Measurements from ENCODE around the gene GTF3A.
"Not testable (repeated sequence)": the region's sequence is repeated elsewhere in the genome, so short reads cannot be mapped to it uniquely, and the experiment has no call there.

Gene GTF3A

DNA sequence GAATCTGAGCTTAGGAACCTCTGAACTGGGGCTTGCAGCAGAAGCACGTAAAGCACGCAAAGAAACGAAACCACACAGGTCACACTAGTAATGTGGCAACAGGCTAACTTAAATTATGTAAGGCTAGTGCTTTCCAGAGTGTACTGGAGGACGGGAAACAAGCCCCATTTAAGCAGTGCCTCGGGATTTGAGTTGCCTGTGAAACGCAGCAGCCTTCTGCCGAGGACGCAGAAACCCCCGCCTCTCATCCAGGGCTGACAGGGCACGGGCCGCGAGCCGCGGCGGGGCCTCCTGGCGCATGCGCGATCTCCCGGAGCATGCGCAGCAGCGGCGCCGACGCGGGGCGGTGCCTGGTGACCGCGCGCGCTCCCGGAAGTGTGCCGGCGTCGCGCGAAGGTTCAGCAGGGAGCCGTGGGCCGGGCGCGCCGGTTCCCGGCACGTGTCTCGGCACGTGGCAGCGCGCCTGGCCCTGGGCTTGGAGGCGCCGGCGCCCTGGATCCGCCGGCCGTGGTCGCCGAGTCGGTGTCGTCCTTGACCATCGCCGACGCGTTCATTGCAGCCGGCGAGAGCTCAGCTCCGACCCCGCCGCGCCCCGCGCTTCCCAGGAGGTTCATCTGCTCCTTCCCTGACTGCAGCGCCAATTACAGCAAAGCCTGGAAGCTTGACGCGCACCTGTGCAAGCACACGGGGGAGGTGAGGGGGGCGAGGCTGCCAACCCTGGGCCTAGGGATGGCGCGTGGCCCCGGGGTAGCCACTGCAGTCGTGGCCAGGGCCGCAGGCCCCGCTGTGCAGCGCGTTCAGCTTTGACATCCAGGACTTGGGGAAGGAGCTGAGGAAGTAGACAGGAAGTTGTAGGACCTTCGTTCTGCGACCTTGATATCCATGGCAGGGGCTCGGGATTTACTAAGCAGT is at the start of gene GTF3A:
TSS of gene GTF3A (plus strand) at position 374 of the 912 bp plus-strand sequence.
- DNase-seq (ENCODE audit: low read depth in 2 of 2, low spot score in 1 of 2): peak; percentile 64 to 68

DNA sequence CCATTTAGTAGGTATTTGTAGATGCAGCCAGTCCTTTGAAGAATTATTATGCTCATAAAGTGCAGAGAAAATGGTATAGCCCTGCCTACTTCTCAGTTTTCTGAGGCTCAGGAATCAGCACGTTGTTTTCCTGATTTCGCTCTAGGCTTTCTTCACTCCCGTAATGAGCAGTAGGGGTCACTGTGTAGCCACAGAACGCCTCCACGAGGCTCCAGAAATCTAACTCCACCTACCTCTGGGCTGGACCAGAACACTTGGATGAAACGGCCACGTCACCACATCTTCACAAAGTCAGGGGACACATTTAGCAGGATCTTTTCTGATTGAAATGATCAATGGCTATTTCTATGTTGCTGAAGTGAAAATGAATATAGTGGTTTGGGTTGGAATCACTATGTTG is 49.8 kb upstream of the GTF3A start:
- DNase-seq (ENCODE audit: low read depth in 2 of 2, low spot score in 1 of 2): peak in 1 of 2 donors; percentile 29

DNA sequence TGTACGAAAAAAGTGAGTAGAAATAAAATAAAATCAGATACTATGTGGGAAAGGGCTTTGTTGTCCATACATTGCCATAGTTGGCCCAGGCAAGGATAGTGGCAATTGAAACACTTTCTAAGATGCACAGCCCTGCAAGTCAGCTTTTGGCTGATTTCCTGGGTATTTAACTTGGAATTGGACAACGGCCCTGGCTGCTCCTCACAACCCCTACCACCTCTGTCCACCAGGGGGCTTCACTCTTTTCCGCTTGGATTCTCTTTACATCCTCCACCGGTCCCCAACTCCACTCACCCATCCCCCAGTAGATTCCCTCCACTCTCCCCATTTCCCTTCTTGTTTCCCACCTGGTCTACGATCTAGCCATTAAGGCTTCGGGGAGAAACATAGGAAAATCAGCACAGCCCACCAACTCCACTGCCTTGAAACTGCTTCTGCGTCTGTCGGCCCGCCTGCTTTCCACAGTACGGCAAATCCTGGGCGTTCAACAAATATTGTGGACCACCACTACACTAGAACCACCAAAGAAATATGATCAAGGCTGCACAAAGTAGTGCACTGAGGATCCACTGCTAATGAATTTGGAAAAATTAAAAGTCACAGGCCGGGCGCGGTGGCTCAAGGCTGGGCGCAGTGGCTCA is 48.6 kb upstream of the GTF3A start:
- peak; percentile 7 to 24 for DNase-seq (ENCODE audit: low read depth in 2 of 2, low spot score in 1 of 2)

DNA sequence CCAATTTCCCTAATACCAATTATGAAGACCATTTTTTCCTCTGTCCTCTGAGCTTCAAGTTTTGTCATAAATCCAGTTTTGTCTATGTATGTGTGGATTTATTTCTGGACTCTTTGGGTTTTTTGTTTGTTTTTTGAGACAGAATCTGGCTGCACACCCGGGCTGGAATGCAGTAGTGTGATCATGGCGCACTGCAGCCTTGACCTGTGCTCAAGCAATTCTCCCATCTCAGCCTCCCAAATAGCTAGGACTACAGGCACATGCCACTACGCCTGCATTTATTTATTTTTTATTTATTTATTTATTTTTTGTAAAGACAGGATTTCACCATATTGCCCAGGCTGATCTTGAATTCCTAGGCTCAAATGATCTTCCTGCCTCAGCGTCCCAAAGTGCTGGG is 45.3 kb upstream of the GTF3A start:
- no peak for DNase-seq (ENCODE audit: low read depth in 2 of 2, low spot score in 1 of 2)

DNA sequence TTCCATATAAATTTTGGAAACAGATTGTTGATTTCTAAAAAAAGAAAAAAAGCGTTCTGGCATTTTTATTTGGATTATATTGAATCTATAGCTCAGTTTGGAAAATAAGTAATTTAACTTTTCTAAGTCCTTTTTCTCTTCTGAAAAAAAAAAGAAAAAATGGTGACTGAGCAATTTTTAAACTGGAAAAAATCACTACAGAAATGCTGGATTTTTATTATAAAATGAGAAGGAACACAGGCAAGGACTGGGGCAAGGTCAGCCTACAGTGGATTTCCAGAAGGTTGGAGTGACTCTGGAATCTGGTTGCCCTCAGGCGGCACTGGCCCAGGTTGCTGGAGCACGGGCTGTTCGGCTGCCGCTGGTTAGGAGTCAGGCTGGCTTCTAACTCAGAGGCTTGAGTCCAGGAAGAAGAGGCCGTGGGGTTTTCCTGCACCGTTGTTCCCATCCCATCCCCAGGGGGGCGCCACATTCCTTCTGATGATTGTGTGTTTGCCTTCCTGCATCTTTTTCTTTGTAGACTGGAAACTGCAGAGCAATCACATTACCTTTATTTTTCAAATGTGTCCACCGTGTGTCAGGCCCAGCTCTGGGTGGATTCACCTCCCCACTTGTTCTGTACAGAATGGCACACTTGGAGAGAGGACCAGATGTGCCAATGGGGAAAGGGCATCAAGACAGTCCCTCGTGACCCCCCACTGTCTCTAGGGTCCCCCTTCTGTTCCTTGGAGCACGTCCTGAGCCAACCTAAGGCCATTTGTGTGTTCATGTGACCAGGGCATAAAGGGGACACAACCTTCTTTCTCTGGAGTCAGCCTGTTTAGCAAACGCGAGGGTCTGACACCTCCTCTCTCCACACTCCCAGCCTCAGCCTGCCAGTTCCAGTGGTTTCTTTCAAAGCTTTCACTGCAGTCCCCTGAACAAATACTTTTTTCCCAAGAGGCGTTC is 44.5 kb upstream of the GTF3A start:
- DNase-seq (ENCODE audit: low read depth in 2 of 2, low spot score in 1 of 2): peak in 1 of 2 donors; percentile 24

DNA sequence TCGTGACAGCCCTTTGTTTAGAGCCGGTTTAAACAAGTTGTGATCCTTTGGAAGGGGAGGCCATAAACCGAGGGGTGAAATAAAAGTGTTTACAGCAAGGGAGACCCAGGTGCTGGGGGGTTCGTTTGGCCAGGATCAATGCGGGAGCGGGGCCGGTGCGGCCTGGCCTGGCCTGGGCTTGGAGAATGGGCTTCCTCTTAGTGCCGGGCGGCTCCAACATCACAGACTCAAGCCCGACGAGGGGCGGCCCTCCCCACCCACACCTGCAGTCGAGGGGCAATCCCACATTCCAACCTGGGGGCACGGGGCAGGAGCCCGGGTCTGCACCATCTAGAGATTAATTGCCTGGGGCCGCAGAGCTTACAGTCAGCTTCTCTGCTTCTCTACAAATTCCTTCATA is 42.8 kb upstream of the GTF3A start:
- DNase-seq (ENCODE audit: low read depth in 2 of 2, low spot score in 1 of 2): no peak

DNA sequence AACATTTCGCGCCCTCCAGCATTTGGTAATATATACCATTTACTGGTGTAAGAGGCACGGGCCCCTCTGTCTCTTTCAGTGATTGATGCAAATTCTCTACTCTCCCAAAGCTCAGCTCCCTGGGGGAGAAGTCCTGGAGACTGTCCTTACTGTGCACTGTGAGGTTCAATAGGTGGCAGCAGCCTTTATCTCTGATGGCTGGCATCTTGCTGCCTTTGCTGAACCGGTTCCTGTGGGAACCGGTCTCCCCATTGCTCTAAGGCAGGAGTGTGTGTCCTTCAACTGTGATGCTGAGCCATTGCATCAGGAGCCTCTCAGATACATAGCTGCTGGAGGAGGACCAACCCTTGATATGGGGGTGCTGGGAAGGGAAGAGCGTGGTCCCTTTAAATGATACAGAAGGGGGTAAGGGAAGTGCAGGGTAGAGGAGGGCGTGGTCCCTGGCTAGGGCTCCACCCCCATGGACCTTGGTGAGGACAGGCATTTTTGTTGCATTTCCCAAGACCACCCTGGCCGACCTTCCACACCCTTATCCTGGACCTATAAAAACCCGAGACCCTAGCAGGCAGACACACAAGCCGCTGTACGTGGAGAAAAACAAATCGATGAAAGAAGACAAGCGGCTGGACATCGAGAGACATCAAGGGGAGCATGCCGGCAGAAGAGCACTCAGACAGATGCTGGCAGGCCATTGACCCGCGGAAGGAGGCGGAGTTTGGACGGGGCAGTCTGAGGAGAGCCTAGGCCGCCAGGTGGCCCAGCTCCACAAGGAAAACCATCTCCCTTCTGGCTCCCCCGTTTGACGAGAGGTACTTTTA is 41.1 kb upstream of the GTF3A start:
- no peak for DNase-seq (ENCODE audit: low read depth in 2 of 2, low spot score in 1 of 2)

DNA sequence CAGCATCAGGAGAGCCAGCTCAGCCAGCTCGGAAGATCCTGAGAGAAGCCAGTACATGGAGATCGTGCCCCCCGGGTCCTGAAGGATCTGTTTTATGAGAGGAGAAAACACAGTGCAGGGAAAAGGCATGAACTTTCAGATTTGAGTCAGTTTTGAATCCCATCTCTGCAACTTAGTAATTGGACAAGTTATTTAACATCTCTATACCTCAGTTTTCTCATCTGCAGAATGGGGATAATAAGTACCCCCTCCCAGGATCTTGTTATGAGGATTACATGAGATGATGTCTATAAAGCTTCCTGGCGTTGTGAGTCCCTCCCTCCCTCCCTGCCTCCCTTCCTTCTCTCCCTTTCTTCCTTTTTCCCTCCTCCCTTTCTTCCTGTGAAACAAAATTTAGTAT is 40.1 kb upstream of the GTF3A start:
- DNase-seq (ENCODE audit: low read depth in 2 of 2, low spot score in 1 of 2): no peak

DNA sequence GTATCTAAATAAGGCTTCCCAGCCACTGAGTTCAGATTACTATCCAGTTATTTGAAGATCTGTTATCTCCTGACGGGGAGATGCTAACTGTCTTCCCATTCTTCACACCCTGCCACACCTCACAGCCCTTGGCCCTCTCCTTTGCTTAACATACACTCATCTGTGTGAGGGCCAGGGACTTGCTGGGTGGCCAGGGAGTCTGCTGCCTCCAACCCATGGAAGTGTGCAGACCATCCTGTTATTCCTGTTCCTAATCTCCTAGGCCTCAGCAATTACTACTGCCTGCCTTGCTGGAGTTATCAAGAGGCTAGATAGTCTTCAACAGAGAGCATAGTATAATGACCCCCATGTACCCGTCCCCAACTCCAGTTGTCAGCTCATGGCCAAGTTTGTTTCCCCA is 36.2 kb upstream of the GTF3A start:
- no peak for DNase-seq (ENCODE audit: low read depth in 2 of 2, low spot score in 1 of 2)

DNA sequence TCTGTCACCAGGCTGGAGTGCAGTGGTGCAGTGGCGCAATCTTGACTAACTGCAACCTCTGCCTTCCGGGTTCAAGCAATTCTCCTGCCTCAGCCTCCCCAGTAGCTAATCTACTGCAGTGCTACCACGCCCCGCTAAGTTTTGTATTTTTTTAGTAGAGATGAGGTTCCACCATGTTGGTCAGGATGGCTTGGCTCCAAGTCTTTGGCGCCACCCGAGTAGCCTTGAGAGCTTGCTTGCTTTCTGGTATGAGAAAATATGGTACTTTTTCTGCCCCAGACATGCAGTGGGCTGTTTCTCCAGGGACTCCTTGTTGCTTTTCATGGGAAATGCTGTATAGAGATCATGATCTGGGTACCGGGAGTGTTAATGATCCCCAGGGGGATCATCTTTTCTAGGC is 34.5 kb upstream of the GTF3A start:
- DNase-seq (ENCODE audit: low read depth in 2 of 2, low spot score in 1 of 2): no peak

DNA sequence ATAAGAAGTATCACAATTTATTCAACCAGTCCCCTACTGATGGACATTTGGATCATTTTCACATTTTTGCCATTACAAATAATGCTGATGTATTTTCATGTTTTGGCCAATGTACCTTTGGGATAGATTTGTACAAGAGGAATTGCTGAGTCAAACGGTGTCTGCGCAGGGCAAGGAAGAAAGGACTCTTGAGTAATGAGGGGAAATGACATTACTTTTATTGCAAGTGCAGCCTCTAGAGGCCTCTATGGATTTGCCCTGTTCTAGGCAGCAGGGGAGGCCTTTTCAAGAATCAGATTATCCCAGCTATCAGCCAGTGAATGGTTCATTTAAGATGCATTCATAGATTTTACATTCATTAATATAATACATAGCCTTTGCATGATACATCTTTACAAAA is 32.9 kb upstream of the GTF3A start:
- no peak for DNase-seq (ENCODE audit: low read depth in 2 of 2, low spot score in 1 of 2)

DNA sequence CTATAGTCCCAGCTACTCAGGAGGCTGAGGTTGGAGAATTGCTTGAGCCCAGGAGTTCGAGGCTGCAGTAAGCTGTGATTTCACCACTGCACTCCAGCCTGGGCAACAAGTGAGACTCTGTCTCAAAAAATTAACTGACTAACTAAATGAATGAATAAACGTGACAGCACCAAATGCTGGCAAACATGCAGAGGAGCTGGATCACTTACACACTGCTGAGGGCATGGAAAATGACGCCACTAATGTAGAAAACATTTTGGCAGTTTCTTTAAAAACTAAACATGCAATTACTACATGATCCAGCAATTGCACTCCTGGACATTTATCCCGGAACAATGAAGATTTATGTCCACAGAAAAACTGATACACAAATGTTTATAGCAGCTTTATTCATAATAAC is 31.3 kb upstream of the GTF3A start:
- no peak for DNase-seq (ENCODE audit: low read depth in 2 of 2, low spot score in 1 of 2)

DNA sequence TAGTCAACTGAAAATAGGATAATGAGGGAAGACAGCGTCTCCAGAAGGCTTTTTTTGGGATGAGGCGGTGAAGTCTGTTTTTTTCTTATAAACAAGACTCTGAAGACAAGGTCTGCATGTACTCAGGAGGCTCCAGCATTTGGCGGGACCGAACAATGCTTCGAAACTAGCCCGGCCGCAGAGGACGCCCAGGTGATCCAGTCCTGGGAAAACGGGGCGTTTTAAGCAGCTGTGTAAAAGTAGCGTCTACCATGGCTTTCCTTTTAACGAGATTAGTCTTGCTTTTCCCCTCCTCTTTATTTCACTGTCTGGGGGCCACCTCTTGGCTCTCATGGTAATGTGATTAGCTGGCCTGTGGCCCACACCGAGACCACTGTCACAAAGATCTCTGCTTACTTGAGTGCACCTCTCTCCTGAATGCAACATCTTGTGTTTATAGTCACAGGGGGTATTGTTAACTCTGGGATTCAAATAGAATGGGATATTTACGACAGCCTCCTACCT is 29.4 kb upstream of the GTF3A start:
- no peak for DNase-seq (ENCODE audit: low read depth in 2 of 2, low spot score in 1 of 2)

DNA sequence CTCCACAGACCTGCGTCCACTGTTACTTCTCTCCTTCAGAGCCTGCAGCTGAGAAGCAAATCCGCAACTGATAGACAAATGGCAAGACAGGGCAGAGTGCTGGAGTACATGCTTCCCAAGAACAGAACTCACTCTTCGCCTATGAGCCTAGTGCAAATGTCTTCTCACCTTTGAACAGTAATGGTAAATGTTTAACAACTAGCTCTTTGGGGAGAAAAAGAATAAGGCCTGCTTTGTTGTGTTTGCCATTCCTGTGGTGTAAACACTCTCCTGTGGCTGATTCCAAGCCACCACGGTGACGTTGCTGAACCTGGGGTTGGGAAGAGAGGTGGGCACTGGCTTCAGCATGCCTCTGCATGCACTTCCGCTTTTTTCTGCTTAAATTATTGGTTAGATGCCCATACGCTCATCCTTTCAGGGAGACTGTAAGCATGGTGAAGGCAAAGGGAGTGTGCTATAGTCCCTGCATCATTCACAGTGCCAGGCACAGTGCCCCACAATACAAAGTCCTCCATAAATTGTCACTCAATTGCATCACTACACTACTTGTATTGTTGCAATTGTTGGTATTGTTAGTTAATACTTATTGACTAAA is 28.1 kb upstream of the GTF3A start:
- DNase-seq (ENCODE audit: low read depth in 2 of 2, low spot score in 1 of 2): no peak

DNA sequence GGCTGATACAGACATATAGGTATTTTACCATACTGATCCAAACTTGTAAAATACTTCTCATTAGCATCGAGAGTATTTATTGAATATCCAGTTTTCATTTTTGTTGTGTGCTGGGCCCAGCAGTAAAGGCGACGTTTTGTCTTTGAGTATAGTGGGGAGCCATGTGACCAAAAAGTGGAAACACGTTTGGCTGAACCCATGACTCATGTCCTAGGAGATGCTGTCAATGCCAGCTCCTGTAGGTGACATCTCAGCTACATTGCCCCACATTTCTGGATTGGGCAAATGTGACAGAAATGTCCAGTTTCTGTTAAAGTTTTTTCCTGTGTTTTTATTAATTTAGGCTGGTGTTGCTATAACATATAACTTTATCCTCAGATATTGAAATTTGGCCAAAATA is 26.1 kb upstream of the GTF3A start:
- no peak for DNase-seq (ENCODE audit: low read depth in 2 of 2, low spot score in 1 of 2)

DNA sequence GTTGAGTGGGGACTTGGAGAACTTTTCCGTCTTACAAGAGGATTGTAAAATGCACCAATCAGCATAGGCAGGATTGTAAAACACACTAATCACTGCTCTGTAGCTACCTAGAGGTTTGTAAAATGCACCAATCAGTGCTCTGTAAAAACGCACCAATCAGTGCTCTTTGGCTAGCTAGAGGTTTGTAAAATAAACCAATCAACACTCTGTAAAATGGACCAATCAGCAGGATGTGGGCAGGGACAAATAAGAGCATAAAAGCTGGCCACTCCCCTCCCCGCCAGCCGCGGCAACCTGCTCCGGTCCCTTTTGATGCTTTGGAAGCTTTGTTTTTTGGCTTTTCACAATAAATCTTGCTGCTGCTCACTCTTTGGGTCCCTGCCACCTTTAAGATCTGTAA is 24.0 kb upstream of the GTF3A start:
- DNase-seq (ENCODE audit: low read depth in 2 of 2, low spot score in 1 of 2): not testable (repeated sequence)

DNA sequence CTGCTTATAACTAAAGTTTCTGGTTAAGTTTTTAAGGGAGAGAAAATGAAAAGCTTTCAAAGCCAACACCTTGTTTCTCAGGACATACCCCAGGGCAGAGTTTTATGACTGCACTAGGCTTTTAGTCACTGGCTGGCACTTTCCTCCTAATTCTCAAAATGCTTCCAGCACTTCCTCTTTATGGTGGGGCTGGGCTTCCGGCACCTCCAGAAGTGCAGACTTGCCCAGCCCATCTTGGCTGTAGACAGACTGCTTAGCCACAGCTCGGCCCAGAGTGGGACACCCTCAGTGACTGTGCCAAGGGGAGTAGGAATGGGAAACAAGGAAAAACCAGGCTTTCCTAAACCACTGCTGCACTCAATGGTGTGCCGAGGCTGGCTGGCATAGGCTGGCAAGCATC is 23.2 kb upstream of the GTF3A start:
- no peak for DNase-seq (ENCODE audit: low read depth in 2 of 2, low spot score in 1 of 2)

DNA sequence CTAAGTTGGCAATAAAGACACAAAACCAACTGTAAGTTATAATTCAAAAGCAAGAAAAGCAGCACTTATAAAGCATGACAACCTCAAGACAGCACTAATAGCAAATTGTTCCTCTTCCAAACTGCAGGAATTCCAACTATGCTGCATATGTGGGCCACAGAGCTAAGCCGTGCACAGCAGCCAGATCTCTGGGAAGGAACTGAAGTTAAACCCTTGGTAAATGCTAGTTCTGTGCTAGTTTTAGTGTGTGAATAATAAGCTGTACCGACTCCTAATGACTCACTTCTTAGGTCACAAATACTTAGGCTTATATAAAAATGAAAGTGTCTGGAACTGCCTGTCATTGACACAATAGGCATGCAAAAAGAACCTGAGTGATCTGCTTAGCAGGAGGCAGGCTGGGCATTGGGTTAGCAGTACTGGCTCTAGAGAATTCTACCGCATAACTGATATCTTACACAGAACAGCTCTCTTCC is 21.2 kb upstream of the GTF3A start:
- no peak for DNase-seq (ENCODE audit: low read depth in 2 of 2, low spot score in 1 of 2)

DNA sequence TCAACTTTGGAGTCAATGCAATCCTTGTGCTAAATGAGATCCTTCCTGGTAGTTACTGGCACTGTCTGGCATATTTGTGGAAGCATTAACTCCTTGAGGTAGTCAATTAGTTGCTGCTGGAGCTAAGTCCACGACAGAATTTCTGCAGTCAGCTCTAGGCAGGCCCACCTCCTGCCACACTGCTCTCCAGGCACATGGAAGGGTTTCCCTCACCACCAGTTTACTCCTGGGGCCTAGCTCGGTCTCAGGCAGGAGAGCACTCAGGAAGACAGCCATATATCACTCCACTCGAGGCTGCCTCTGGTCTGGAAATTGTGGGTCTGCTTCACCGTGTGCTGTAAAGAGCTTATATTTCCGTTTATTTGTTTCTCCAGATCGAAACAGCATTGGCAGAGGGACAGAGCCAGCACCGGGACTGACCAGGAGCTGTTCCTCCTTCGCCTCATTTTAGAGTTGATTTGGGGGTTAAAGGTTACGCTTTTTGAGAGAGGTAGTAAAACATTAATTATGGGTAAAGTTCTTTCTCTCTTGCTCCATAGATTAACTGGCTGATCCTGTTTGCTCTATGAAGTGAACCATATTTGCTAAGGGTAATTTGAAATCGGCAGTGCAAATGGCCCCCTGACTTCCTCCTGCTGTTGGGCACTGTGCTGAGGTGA is 20.6 kb upstream of the GTF3A start:
- no peak for DNase-seq (ENCODE audit: low read depth in 2 of 2, low spot score in 1 of 2)

All from stimulated activated CD8-positive, alpha-beta memory T cell treated with anti-CD3 and anti-CD28 coated beads, Interleukin-4, amount 100 ng/mL, for 4 hours (primary cell).